NCI-H2196 treated with DMSO at 0.1 percent for 48 hours (cell line): Measurements from ENCODE around the gene SH2D3A.

Source experiments
- DNase-seq: peaks from one replicate; lab custom pipeline; 2025; ENCODE audit not compliant: unreplicated experiment; lab: John Stamatoyannopoulos, UW

The SH2D3A gene

DNA sequence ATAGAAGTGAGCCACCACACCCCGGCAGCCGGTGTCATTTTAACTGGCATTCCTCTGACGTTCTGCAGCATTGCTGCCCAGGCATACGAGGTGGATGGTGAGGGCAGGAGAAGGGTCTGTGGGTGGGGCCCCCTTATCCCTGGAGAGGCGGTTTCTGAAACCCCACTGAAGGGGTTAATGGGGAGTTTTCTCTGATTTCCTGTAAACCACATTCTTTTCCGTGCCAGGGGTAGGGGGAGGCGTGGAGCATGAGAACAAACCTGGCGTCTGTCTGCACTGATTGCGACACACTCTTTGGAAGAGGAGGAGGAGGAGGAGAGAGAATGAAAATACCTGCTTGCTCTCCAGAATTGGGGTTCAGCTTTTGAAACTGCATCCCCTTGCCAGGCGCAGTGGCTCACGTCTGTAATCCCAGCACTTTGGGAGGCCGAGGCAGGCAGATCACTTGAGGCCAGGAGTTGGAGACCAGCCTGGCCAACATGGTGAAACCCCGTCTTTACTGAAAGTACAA lies 44.1 kb downstream of the SH2D3A start:
- no peak for DNase-seq

DNA sequence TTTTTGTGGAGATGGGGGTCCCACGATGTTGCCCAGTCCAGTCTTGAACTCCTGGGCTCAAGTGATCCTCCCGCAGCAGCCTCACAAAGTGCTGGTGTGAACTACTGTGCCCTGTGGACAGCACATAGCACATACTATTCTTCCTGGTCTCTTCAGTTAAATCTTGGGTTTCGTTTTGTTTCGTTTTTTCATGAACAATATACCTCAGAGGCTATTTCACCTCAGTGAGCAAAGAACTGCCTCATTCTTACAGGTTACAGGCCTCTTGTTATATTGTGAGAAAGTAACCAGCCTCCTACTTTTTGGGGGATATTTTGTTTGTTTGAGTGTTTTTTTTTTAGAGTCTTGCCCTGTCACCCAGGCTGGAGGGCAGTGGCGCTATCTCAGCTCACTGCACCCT lies 45.5 kb downstream of the SH2D3A start:
- DNase-seq = no peak

DNA sequence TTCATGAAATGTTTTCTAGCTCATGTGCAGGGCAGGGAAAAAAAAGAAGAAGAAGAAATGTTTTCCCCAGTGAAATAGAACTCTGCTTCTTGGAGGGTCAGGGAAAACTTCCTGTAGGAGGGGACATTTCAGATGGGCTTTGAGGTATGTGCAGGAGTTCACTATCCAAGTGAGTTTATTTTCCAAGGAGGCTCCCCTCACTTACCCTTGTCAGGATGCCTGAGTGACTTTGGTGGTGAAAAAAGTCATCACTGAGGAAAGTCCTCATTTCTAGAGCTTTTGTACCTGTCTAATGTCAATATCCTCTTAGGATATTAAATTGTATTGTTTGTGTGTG lies 46.1 kb downstream of the SH2D3A start:
- no peak for DNase-seq

DNA sequence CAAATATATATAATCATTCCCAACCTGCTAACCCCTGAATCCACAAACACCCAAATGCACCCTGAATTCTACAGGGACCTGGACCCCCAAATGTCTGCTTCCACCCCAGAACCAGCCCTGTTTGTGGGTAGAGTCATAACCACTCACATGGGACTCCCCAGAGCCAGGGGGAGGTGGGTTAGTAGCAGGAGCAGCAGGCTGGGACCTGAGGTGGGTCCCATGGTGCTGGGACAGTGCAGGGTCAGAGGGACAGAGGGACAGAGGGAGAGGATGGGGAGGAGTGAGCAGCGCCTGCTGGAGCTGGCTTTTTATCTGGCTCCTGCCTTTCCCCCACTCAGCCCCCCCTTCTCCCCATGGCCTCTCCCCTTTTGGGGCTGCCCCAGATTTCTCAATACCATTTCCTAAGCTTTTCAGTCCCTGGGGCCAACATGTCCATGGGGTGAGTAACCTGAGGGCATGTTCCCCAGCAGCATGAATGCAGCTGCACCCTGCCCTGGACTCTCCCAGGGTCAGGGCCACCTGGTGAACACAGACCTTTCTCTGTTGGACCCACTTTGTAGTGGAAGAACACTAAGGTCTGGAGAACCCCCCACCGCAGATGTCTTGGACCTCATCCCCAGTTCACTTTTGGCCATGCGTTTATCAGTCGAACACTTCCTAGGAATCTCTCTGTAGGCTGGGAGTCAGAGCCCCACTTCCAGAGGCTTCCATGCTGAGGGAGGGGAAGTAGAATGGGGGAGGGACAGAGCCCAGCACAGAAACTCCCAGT lies 46.7 kb downstream of the SH2D3A start, which contains the start of gene C3:
Gene C3 (minus strand): TSS at position 282 of the 769 bp plus-strand sequence. CDS start 61 bp downstream, at position 221.
- no peak for DNase-seq

DNA sequence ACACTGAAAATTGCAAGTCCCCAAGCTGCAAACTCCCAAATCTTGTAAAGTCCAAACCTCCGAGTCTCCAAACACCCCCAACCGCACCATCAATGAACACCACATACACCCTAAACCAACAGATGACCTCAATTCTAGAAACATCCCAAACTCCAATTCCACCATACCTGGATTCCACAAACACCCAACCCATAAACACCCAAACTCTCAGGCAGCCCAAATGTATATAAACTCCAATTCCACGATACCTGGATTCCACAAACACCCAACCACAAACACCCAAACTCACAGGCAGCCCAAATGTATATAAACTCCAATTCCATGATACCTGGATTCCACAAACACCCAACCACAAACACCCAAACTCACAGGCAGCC lies 47.3 kb downstream of the SH2D3A start:
- no peak for DNase-seq

DNA sequence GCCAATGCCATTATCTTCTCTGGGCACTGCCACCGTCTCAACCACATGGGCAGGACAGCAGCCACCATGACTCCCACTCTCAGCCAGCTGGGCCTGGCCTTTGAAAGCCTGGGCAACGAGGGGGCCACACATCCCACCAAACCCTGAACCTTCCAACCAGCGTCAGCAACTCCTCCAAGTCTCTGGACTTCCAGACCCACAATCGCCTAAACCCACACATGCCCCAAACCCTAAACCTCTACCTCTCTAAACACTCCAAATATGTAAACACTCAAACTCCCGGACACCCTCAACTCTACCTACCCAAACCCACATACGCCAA lies 47.7 kb downstream of the SH2D3A start:
- no peak for DNase-seq

DNA sequence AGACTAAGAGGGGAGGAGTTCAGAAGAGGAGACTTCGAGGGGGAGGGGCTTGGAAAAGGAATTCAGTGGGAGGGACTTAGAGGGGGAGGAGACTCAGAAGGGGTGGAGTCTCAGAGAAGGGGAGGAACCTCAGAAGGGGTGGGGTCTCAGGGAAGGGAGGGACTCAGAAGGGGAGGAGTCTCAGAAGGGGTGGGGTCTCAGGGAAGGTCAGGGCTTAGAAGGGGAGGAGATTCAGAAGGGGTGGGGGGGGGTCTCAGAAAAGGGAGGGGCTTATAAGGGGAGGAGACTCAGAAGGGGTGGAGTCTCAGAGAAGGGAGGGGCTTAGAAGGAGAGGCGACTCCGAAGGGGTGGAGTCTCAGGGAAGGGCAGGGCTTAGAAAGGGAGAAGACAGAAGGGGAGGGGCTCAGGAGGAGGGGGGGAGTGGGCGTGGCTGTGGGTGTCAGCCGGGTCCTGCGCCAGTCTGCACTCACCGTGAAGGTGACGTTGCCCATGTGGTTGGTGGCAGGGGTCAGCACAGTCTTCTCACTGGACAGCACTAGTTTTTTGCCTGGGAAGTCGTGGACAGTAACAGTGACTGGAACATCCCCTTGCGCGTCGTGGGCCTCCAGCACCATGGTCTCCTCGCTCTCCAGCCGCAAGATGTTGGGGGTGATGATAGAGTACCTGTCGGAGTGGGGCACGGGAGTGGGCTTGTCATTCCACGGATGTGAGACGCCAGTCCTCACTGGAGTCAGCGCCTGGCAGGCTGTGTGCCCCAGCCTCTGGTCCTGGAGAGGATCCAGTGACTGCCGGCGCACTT lies 48.3 kb downstream of the SH2D3A start:
- no peak for DNase-seq

DNA sequence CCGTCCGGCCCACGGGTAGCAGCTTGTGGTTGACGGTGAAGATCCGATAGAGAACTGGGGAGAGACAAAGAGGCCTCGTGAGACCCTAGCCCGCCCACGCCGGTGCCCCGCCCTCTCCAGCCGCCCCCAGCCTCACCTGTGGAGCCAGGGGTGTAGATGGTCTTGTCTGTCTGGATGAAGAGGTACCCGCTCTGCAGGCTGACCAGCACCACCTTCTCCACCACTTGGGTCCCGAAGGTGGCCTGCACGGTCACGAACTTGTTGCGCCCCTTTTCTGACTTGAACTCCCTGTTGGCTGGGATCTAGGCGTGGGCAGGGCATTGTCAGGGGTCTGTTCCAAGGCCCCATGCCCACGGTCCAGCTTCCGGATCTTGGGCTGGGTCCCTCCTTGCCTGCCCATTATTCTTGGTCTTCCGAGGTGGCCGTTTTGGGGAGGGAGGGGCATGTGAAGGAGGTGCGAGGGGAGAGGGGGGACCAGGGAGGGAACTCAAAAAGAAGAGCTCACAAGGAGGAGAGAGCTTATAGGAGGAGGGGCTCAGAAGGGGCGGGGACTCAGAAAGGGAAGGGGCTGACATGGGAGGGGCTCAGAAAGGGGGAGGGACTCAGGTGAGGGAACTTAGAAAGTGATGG lies 49.0 kb downstream of the SH2D3A start:
- no peak for DNase-seq

DNA sequence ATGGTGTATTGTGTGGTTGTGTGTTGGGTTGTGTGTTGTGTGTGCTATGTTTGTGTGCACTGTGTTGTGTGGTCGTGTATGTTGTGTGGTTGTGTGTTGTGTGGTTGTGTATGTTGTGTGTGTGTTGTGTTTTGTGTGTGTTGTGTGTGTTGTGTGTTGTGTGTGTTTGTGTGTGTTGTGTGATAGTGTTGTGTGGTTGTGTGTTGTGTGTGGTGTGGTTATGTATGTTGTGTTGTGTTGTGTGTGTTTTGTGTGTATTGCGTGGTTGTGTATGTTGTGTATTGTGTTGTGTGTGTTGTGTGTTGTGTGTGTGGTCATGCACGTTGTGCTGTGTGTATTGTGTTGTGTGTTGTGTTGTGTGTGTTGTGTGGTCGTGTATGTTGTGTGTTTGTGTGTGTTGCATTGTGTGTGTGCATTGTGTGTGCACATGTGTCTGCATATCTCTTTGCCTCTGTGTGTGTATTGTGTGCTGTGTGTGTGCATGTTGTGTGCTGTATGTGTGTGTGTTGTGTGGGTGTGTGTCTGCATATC lies 49.7 kb downstream of the SH2D3A start:
- no peak for DNase-seq

DNA sequence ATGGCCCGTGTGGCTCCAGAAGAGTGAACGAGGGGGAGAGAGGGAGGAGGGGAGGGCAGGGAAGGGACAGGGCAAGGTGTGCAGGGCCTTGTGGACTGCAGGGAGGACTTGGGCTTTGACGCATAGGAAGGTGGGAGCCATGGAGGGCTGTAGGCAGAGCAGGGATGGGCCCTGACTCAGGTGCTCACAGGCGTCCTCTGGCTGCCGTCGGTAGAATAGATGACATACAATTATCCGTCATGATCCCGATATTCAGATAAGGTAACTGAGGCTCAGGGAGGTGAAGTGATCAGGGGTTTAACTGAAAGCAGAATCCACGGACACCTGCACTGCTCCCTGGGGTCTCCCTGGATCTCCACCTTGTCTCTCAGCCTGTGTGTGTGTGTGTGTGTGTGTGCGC lies 50.2 kb downstream of the SH2D3A start:
- no peak for DNase-seq

DNA sequence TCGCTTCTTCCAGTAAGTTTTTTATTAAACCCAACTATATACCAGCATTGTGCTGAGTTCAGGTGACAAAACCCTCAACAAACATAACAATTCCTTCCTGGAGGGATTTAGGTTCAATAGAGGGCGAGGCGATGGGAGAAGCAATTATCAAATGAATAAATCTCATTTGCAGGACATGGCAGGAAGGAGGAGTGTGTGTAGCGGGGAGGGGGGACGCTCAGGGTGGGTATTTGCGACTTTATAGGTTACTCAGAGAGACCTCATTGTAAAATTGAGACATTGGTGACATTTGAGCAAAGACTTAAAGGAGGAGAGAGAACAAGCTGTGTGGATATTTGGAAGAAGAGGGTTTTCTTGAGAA lies 50.6 kb downstream of the SH2D3A start:
- no peak for DNase-seq

DNA sequence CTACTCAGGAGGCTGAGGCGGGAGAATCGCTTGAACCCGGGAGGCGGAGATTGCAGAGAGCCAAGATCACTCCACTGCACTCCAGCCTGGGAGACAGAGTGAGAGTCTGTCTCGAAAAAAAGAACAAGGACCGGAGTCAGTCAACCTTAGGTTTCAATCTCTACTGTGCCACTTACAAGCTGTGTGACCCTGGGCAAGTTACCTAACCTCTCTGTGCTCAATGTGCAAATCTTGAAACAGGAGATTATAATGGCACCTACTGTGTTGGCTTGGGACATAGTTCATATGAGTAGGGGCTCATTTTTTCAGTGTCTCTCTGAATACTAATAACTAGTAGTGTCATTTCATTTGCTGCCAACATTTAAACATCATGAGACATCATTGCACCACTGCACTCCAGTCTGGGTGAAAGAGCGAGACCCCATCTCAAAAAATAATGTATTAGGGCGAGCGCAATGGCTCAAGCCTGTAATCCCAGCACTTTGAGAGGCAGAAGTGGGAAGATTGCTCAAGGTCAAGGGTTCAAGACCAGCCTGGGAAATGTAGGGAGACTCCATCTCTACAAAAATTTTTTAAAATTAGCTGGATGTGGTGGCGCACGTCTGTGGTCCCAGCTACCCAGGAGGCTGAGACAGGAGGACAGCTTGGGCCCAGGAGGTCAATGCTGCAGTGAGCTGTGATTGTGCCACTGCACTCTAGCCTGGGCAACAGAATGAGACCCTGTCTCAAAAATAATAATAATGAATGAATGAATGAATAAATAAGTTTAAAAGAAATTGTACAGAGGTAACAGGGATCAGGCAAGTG lies 52.3 kb downstream of the SH2D3A start:
- DNase-seq = no peak

DNA sequence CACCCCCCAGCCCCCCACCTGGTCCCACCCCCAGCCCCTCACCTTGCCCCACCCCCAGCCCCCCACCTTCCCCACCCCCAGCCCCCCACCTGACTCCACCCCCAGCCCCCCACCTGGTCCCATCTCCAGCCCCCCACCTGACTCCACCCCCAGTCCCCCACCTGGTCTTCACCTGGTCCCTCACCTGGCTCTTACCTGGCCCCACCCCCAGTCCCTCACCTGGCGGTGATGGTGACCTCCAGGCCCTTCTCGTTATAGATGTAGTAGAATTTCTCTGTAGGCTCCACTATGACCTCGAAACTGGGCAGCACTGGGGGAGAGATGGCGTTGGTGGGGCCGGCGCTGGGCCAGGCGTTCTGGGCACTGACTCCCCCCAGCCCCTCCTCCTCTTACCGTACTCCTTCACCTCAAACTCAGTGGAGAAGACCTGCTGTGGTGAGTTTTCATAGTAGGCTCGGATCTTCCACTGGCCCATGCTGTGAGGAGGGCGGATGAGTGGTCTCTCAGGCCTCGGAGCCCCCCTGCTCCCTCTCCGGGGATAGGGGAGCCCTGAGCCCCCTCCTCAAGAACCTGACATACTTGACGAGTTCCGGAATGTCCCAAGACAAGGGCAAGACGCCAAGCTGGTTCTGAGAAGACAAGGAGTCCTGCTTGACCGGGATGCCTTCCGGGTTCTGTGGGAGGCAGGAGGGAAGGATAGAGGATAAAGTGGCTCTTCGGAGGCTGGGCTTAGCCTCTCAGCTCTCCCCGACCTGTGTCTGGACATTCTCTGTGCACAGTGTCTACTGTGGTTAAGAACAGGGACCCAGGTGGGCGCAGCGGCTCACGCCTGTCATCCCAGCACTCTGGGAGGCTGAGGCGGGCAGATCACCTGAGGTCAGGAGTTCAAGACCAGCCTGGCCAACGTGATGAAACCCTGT lies 53.2 kb downstream of the SH2D3A start:
- no peak for DNase-seq

DNA sequence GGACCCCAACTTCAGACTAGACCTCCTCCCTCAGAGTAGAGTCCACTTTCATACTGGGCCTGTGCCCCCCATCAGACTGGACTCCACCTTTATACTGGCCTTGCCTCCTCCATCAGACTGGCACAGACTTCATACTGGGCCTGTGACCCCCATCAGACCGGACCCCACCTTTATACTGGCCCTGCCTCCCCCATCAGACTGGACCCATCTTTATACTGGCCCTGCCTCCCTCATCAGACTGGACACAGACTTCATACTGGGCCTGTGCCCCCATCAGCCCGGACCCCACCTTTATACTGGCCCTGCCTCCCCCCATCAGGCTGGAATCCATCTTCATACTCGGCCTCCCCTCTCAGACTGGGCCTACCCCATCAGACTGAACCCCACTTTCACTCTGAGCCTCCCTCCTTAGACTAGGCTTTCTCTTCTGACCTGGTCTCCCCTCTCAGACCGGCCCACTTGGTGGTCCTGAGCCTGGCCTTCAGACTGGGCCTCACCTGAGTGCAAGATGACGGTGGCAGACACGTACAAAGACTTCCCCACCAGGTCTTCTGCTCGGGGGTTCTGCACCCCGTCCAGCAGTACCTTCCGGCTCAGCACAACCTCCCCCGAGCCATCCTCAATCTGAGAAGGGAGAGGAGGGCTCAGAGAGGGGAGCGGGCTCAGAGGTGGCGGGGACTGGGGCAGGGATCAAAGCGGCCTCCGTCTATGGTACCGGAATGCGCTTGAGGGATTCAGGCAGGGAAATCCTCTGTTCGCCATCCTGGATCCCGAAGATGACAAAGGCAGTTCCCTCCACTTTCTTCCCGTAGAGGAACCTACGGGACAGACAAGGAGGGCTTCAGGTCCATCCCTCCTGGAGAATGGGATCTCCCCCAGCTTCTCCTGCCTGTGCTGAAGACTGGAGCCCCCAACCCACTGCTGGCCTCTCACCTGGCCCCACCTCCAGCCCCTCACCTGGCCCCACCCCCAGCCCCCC lies 54.3 kb downstream of the SH2D3A start:
- no peak for DNase-seq

DNA sequence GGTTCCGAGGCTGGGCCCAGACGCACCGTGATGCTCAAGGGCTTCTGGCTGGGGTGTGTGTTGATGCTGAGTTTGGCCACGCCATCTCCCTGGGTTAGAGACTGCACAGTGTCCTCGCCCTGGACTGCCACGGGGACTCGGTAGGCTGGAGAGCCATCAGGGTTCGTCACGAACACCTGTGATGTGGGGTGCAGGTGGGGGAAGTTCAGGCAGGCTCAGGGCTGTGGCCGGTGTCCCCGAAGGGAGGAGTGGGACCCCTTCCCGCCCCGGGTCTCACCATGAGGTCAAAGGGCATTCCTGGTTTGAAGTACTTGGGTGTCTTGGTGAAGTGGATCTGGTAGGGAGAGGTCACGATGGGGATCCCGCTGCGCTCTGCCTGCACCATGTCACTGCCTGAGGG lies 55.0 kb downstream of the SH2D3A start:
- no peak for DNase-seq

DNA sequence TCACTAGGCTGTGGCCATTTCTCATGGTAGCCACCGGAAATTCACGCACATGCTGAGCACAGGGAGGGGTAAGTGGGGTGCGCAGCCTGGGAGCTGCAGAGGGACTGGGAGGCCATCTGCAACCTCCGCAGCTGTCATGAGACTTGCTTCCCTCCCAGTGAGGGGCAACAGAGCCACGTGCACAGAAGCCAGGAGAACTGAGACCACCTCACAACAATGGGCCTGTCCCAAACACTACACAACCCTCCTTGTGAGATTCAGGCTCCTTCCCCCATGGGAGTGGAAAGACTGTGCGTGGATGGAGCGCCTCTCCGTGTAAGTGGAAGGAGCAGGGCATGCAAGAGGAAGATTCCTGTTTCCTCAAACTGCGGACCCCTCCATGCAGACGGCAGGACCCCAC lies 55.6 kb downstream of the SH2D3A start:
- no peak for DNase-seq

DNA sequence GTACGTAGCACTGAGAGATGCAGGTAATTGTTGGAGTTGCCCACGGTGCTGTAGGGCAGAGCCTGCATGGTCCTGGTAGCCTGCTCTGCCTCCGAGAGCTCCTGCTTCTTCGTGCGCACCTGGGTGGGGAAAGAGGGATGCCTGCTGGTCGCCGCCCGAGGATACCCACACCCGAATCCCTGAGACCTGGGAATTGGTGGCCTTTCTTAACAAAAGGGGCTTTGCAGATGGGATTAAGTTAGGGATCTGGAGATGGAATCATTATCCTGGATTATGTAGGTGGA lies 56.2 kb downstream of the SH2D3A start:
- no peak for DNase-seq

DNA sequence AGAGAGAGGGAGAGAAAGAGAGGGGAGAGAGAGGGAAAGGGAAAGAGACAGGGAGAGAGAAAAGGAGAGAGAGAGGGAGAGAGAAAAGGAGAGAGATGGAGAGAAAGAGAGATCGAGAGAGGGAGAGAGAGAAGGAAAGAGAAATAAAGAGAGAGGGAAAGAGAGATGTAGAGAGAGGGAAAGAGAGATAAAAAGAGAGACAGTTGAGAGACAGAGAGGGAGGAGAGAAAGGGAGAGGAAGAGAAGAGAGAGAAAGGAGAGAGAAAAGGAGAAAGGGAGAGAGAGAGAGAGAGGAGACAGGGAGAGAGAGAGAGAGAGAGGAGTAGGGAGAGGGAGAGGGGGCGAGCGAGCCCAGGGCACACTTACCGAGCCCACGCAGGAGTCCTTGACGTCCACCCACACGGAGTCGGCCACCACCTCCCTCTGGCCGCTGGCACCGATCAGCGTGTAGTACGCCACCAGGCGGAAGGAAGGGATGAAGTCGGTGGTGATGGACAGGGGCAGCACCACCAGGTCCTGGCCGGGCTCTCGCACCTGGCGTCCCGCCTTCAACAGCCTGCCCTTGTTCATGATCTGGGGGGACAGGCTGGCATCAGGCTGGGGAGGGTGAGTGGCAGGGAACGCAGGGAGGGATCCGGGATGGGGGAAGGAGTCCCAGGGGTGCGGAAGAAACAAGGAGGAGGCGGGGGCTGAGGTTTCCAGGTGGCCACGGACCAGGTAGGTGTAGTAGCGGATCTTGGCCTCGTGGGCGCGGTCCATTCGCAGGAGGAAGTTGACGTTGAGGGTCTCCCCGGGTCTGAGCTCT lies 56.8 kb downstream of the SH2D3A start:
- no peak for DNase-seq
